Endometrial microvascular endothelial cells (primary cell): ENCODE measurements around the gene MATN4. TPM values are rescaled to one million over a fixed set of nuclear protein-coding genes. Genes with fewer than 3 reads are reported as not detected.

Experiments used
- in situ Hi-C: cut with HindIII; loops from 2 replicates; pipeline ENCODE4 v1.10.0; 2017; ENCODE audit warnings: low sequenced_read_pairs, low pct_unique_long_range_greater_than_20kb; ENCODE audit errors: inconsistent ontology term
- total RNA-seq: library from RNA; depleted of rRNA; stranded (reverse); fragments of >200 nt; gene quantifications from one replicate; pipeline ENCODE4 v1.2.3, GENCODE V29; 2015; ENCODE audit errors: inconsistent ontology term

Gene MATN4
- total RNA-seq, 1 donor from 2014 or later, result not detected

- in situ Hi-C loops, result loop anchor here (25.0 kb wide), 1 partner anchor 211 kb away; no protein-coding TSS in a partner anchor
These were observed 10.2 kb downstream of the MATN4 start for GRCh38 chr20:45297786-45298497.

GRCh38 chr20:45294659-45295058 lies 13.4 kb downstream of the MATN4 start:
- in situ Hi-C loops, result loop anchor here (25.0 kb wide), 1 partner anchor 207 kb away; no protein-coding TSS in a partner anchor

GRCh38 chr20:45294003-45294368 lies 14.1 kb downstream of the MATN4 start:
- in situ Hi-C loops, result loop anchor here (25.0 kb wide), 1 partner anchor 207 kb away; no protein-coding TSS in a partner anchor

GRCh38 chr20:45293041-45294002 lies 14.8 kb downstream of the MATN4 start:
- in situ Hi-C loops, result loop anchor here (25.0 kb wide), 1 partner anchor 206 kb away; no protein-coding TSS in a partner anchor

- in situ Hi-C loops, result loop anchor here (25.0 kb wide), 1 partner anchor 205 kb away; no protein-coding TSS in a partner anchor
These were observed 15.8 kb downstream of the MATN4 start for GRCh38 chr20:45292343-45292742.

- in situ Hi-C loops, result loop anchor here (25.0 kb wide), 1 partner anchor 204 kb away; no protein-coding TSS in a partner anchor
These were observed 16.6 kb downstream of the MATN4 start for GRCh38 chr20:45291526-45291925.

- in situ Hi-C loops, result loop anchor here (25.0 kb wide), 1 partner anchor 204 kb away; no protein-coding TSS in a partner anchor
These were observed 17.3 kb downstream of the MATN4 start for GRCh38 chr20:45290677-45291355.

- in situ Hi-C loops, result loop anchor here (25.0 kb wide), 1 partner anchor 203 kb away; no protein-coding TSS in a partner anchor
These were observed 18.0 kb downstream of the MATN4 start for GRCh38 chr20:45289942-45290676.

- in situ Hi-C loops, result loop anchor here (25.0 kb wide), 1 partner anchor 202 kb away; no protein-coding TSS in a partner anchor
These were observed 19.2 kb downstream of the MATN4 start for GRCh38 chr20:45288860-45289259.

- in situ Hi-C loops, result loop anchor here (25.0 kb wide), 1 partner anchor 201 kb away; no protein-coding TSS in a partner anchor
These were observed 19.7 kb downstream of the MATN4 start for GRCh38 chr20:45288376-45288775.

GRCh38 chr20:45283551-45284057 lies 24.5 kb downstream of the MATN4 start:
- in situ Hi-C loops, result loop anchor here (25.0 kb wide), 1 partner anchor 196 kb away; no protein-coding TSS in a partner anchor

GRCh38 chr20:45282700-45283550 lies 25.2 kb downstream of the MATN4 start:
- in situ Hi-C loops, result loop anchor here (25.0 kb wide), 1 partner anchor 196 kb away; no protein-coding TSS in a partner anchor

- in situ Hi-C loops, result loop anchor here (25.0 kb wide), 1 partner anchor 193 kb away; no protein-coding TSS in a partner anchor
These were observed 28.1 kb downstream of the MATN4 start for GRCh38 chr20:45279992-45280391.

GRCh38 chr20:45275338-45275737 lies 32.8 kb downstream of the MATN4 start:
- in situ Hi-C loops, result loop anchor here (25.0 kb wide), 1 partner anchor 188 kb away; no protein-coding TSS in a partner anchor

GRCh38 chr20:45269754-45270270 lies 38.3 kb downstream of the MATN4 start:
- in situ Hi-C loops, result no loop called here

- in situ Hi-C loops, result no loop called here
These were observed 39.0 kb downstream of the MATN4 start for GRCh38 chr20:45269056-45269455.
